Activated naive CD8-positive, alpha-beta T cell treated with anti-CD3 and anti-CD28 coated beads for 36 hours (primary cell): ENCODE results near the gene GRID1. TPM values are rescaled to one million over a fixed set of nuclear protein-coding genes. Genes with fewer than 3 reads are reported as not detected.

Experiments used
- DNase-seq: peaks from one replicate; pipeline ENCODE4 v3.0.0; 2021
- H3K27ac Mint-ChIP-seq: one replicate; pipeline ENCODE4 v1.8.0; 2022; ENCODE audit warnings: mild to moderate bottlenecking, moderate library complexity, mixed read lengths
- H3K27me3 Mint-ChIP-seq: one replicate; pipeline ENCODE4 v1.8.0; 2022; ENCODE audit warnings: mild to moderate bottlenecking, mixed read lengths
- H3K36me3 Mint-ChIP-seq: one replicate; pipeline ENCODE4 v1.8.0; 2021; ENCODE audit warnings: mild to moderate bottlenecking, mixed read lengths
- H3K4me1 Mint-ChIP-seq: one replicate; pipeline ENCODE4 v1.8.0; 2021; ENCODE audit warnings: mixed read lengths
- H3K4me3 Mint-ChIP-seq: one replicate; pipeline ENCODE4 v1.8.0; 2022; ENCODE audit warnings: mild to moderate bottlenecking, moderate library complexity, mixed read lengths
- H3K9me3 Mint-ChIP-seq: one replicate; pipeline ENCODE4 v1.8.0; 2022; ENCODE audit warnings: mixed read lengths
- total RNA-seq, 2 experiments: library from RNA; stranded (reverse); gene quantifications; one replicate each; pipeline ENCODE4 v1.2.3, GENCODE V29; 2021

The GRID1 gene
- total RNA-seq, 2 experiments from 2014 or later, result not detected

GRCh38 chr10:85901599-85901998 is 465.0 kb downstream of the GRID1 start:
- no peak overlapping the region for H3K27ac Mint-ChIP-seq
- DNase-seq, result no peak
- H3K4me3 Mint-ChIP-seq, result no peak overlapping the region
- H3K9me3 Mint-ChIP-seq, result no peaks in the 10 kb centered on the region
- H3K36me3 Mint-ChIP-seq, result no peaks in the 10 kb centered on the region
- no peaks in the 10 kb centered on the region for H3K4me1 Mint-ChIP-seq
- no peaks in the 10 kb centered on the region for H3K27me3 Mint-ChIP-seq

GRCh38 chr10:85900487-85900886 is 466.1 kb downstream of the GRID1 start:
- Mint-ChIP-seq H3K9me3 (no peaks in the 10 kb centered on the region), H3K27me3 (no peaks in the 10 kb centered on the region), H3K4me1 (no peaks in the 10 kb centered on the region), H3K4me3 (no peak overlapping the region), H3K27ac (no peak overlapping the region), H3K36me3 (no peaks in the 10 kb centered on the region)
- no peak for DNase-seq

DNA sequence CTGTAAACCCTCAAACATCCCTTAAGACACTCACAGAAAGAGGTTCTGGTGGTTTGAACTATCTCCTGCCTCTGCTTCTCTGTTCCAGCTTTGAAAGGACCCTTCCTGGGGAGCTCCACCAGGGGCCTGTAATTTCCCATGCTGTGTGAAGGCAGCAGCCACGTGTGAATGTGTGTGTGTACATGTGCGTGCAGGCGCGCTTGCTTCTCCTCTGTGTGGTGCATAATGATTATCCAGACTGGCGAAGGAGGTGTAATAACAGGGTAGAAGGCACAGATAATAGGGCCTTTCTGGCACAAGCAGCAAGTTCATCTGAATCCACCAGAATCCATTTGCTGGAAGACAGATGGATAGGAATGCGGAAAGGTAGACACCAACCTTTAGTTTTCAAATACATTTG is 466.5 kb downstream of the GRID1 start:
- no peaks in the 10 kb centered on the region for H3K36me3 Mint-ChIP-seq
- H3K4me1 Mint-ChIP-seq, result no peaks in the 10 kb centered on the region
- H3K27me3 Mint-ChIP-seq, result no peaks in the 10 kb centered on the region
- no peak overlapping the region for H3K27ac Mint-ChIP-seq
- no peak overlapping the region for H3K4me3 Mint-ChIP-seq
- no peak for DNase-seq
- no peaks in the 10 kb centered on the region for H3K9me3 Mint-ChIP-seq

- DNase-seq, result no peak
- peaks cover 3% of the 10 kb centered on the region for H3K9me3 Mint-ChIP-seq
- H3K4me1 Mint-ChIP-seq, result no peaks in the 10 kb centered on the region
- peaks cover 20% of the 10 kb centered on the region for H3K27me3 Mint-ChIP-seq
- H3K27ac Mint-ChIP-seq, result no peak overlapping the region
- no peaks in the 10 kb centered on the region for H3K36me3 Mint-ChIP-seq
- H3K4me3 Mint-ChIP-seq, result no peak overlapping the region
These were observed 475.1 kb downstream of the GRID1 start for GRCh38 chr10:85891472-85891871.

DNA sequence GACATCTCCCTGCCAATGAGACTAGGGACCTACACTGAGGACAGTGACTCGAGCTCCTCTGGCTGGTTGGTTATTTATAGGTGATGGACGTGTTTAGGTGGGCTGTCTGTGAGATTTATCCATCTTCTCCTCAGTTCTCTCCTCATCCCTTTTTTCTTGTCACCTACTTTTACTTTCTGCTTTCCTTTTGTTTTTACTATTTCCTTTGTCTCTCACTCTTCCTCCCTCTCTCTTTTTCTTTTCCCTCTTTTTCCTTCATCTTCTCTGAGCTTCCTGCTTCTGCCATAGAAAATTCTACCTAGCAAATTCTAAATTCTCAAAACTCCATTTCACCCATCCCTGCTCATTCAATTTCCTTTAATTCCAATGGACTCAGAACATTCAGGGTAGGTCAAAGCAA is 478.0 kb downstream of the GRID1 start:
- no peak overlapping the region for H3K27ac Mint-ChIP-seq
- H3K4me1 Mint-ChIP-seq, result no peaks in the 10 kb centered on the region
- no peak for DNase-seq
- H3K9me3 Mint-ChIP-seq, result peaks cover 3% of the 10 kb centered on the region
- no peak overlapping the region for H3K4me3 Mint-ChIP-seq
- peaks cover 24% of the 10 kb centered on the region for H3K27me3 Mint-ChIP-seq
- no peaks in the 10 kb centered on the region for H3K36me3 Mint-ChIP-seq

- Mint-ChIP-seq H3K4me1 (no peaks in the 10 kb centered on the region), H3K4me3 (no peak overlapping the region)
These were observed 478.6 kb downstream of the GRID1 start for GRCh38 chr10:85888004-85888403.

GRCh38 chr10:85874208-85874607 is 492.4 kb downstream of the GRID1 start:
- Mint-ChIP-seq H3K4me3 (no peak overlapping the region), H3K4me1 (no peaks in the 10 kb centered on the region), H3K27ac (no peak overlapping the region), H3K27me3 (peaks cover 4% of the 10 kb centered on the region), H3K36me3 (no peaks in the 10 kb centered on the region), H3K9me3 (peaks cover 2% of the 10 kb centered on the region)
- DNase-seq, result no peak

More at GRCh38 chr10:85888004-85888403, 478.6 kb downstream of the GRID1 start:
- no peaks in the 10 kb centered on the region for H3K36me3 Mint-ChIP-seq
- peaks cover 24% of the 10 kb centered on the region for H3K27me3 Mint-ChIP-seq
- H3K9me3 Mint-ChIP-seq, result peaks cover 4% of the 10 kb centered on the region
- no peak overlapping the region for H3K27ac Mint-ChIP-seq
- no peak for DNase-seq

- Mint-ChIP-seq H3K27ac (no peak overlapping the region), H3K9me3 (peaks cover 2% of the 10 kb centered on the region), H3K4me1 (no peaks in the 10 kb centered on the region), H3K27me3 (peaks cover 4% of the 10 kb centered on the region), H3K4me3 (no peak overlapping the region), H3K36me3 (no peaks in the 10 kb centered on the region)
- DNase-seq, result no peak
These were observed 493.5 kb downstream of the GRID1 start for GRCh38 chr10:85873063-85873462.

- H3K9me3 Mint-ChIP-seq, result no peaks in the 10 kb centered on the region
- H3K4me3 Mint-ChIP-seq, result no peak overlapping the region
- H3K27me3 Mint-ChIP-seq, result no peaks in the 10 kb centered on the region
- no peak overlapping the region for H3K27ac Mint-ChIP-seq
- DNase-seq, result no peak
- H3K36me3 Mint-ChIP-seq, result no peaks in the 10 kb centered on the region
- no peaks in the 10 kb centered on the region for H3K4me1 Mint-ChIP-seq
These were observed 497.7 kb downstream of the GRID1 start for GRCh38 chr10:85868627-85869499.

GRCh38 chr10:85864868-85865526 is 501.6 kb downstream of the GRID1 start:
- no peak for DNase-seq
- no peaks in the 10 kb centered on the region for H3K4me1 Mint-ChIP-seq

DNA sequence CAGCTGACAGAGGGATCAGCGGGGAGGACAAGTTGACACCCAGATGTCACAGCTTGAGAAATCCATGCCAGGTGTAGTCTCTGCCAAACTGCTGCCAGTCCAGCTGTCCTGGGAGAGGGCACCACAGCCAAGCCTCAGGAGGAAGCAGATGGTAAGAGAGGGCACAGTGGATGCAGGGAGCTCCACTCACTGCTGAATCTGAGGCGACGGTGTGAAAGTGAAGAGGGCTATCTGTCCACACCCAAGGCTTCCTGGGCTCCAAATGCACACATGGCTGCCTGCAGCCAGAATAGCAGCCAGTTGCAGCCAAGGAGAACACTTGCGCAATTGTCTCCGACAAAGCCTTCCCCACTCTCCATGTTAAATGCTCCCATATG is 502.4 kb downstream of the GRID1 start:
- Mint-ChIP-seq H3K27me3 (peaks cover 4% of the 10 kb centered on the region), H3K9me3 (no peaks in the 10 kb centered on the region), H3K27ac (no peak overlapping the region), H3K36me3 (no peaks in the 10 kb centered on the region), H3K4me1 (no peaks in the 10 kb centered on the region), H3K4me3 (no peak overlapping the region)
- DNase-seq, result no peak

More at GRCh38 chr10:85864868-85865526, 501.6 kb downstream of the GRID1 start:
- Mint-ChIP-seq H3K36me3 (no peaks in the 10 kb centered on the region), H3K27me3 (peaks cover 2% of the 10 kb centered on the region), H3K27ac (no peak overlapping the region), H3K9me3 (no peaks in the 10 kb centered on the region), H3K4me3 (no peak overlapping the region)

DNA sequence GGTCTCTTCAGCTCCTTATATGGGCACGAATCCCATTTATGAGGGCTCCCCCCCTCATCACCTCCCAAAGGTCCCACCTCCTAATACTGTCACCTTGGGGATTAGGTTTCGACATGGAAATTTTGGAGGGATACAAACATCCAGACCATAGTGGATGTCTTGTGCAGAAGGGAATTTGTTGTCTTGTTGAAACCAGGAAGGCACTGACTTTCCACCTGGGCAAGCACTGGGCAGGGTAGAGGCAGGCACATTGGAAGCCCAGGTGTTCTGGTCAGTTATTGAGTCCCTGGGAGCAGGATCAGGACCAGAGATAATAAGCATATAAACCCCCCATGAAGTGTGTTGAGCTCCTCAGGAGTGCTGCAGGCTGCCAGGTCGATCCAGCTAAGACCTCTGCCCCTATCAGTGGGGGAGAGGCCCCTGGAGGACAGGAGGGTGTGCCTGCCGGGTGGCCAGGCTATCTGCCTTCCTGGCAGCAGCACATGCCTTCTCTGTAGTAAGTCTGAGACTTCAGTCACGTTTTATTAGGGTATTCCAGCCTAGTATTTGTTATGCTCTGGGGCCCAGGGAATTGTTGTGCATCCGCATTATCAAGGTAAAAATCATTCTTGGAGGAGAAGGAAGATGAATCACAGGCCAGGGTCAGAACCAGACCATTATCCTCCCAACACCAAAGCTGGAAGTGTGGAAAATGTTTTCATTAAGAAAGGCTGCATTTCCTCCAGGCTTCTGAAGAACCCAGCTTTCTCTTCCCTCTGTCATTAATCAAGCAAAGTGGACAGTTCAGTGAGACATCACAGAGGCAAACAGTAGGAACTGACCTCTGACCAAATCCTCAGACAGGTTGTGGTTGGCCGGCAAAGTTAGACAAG is 503.1 kb downstream of the GRID1 start:
- Mint-ChIP-seq H3K9me3 (no peaks in the 10 kb centered on the region), H3K27me3 (peaks cover 4% of the 10 kb centered on the region), H3K27ac (no peak overlapping the region), H3K36me3 (no peaks in the 10 kb centered on the region), H3K4me3 (no peak overlapping the region), H3K4me1 (no peaks in the 10 kb centered on the region)
- no peak for DNase-seq

GRCh38 chr10:85862771-85863170 is 503.8 kb downstream of the GRID1 start:
- no peak overlapping the region for H3K27ac Mint-ChIP-seq
- H3K4me3 Mint-ChIP-seq, result no peak overlapping the region
- no peaks in the 10 kb centered on the region for H3K9me3 Mint-ChIP-seq
- peaks cover 4% of the 10 kb centered on the region for H3K27me3 Mint-ChIP-seq
- H3K4me1 Mint-ChIP-seq, result no peaks in the 10 kb centered on the region
- no peaks in the 10 kb centered on the region for H3K36me3 Mint-ChIP-seq
- no peak for DNase-seq

DNA sequence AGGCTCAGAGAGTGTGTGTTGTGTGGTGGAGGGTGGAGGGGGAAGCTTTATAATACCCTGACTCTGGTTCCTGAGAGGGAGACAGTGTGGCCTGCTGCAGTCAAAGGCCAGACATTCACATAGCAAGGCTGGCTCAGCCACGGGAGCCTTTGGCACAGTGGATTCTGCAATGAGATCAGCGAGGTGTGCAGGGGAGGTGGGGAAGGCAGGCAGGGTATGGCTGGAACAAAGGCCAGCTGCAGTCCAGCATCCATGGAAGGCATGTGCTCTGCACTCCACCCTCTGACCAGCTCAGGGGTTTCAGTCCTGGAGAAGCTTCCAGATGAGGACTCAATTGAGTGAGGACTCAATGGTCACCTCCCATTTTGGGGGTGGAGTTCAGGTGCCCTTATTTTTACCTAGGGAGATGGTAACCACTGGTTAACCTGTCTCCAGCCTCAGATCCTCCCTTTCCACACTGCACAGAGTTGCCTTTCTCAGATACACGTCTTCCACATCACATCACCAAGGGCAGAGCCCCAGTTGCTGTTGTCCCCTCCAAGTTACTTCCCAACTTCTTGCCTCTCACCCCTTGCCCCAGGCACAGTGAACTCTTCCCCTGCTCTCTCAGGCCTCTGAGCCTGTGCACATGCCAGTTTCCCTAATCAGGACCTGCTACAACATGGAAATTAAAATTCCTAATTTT is 504.9 kb downstream of the GRID1 start:
- H3K36me3 Mint-ChIP-seq, result no peaks in the 10 kb centered on the region
- no peak overlapping the region for H3K4me3 Mint-ChIP-seq
- no peak for DNase-seq
- no peak overlapping the region for H3K27ac Mint-ChIP-seq
- peaks cover 4% of the 10 kb centered on the region for H3K27me3 Mint-ChIP-seq
- no peaks in the 10 kb centered on the region for H3K4me1 Mint-ChIP-seq
- no peaks in the 10 kb centered on the region for H3K9me3 Mint-ChIP-seq
